SK-N-SH treated with all-trans-retinoic acid at 6 μM for 48 hours (cell line): Measurements from ENCODE around the gene KTI12.

ENCODE experiments used
- ARNTL ChIP-seq: fragments of 450-650 bp; formaldehyde crosslinking; IDR thresholded peaks from 2 replicates; pipeline ENCODE4 v1.5.0; 2020; ENCODE audit warnings: low read depth, mild to moderate bottlenecking, moderate library complexity, borderline replicate concordance
- BACH2 ChIP-seq: fragments of 250-450 bp; sonication (Bioruptor Pico); IDR thresholded peaks from 2 replicates; pipeline ENCODE4 v1.9.0; 2021; ENCODE audit warnings: mild to moderate bottlenecking, borderline replicate concordance
- CSDC2 ChIP-seq: fragments of 250-450 bp; sonication (Bioruptor Pico); IDR thresholded peaks from 2 replicates; pipeline ENCODE4 v1.5.0; 2020; ENCODE audit warnings: mild to moderate bottlenecking, moderate library complexity
- ISL1 ChIP-seq: fragments of 250-450 bp; sonication (Bioruptor Pico); IDR thresholded peaks from 2 replicates; pipeline ENCODE4 v2.1.2; 2022; ENCODE audit warnings: mild to moderate bottlenecking, moderate library complexity
- PATZ1 ChIP-seq: fragments of 250-450 bp; sonication (Bioruptor Pico); IDR thresholded peaks from 2 replicates; pipeline ENCODE4 v1.8.0; 2020; ENCODE audit warnings: mild to moderate bottlenecking, moderate library complexity, borderline replicate concordance
- PPARA ChIP-seq: fragments of 250-450 bp; sonication (Bioruptor Pico); IDR thresholded peaks from 2 replicates; pipeline ENCODE4 v1.5.0; 2020; ENCODE audit warnings: mild to moderate bottlenecking, borderline replicate concordance
- TCF4 ChIP-seq: fragments of 250-450 bp; sonication (Bioruptor Pico); IDR thresholded peaks from 2 replicates; pipeline ENCODE4 v1.8.0; 2021; ENCODE audit warnings: mild to moderate bottlenecking, moderate library complexity, borderline replicate concordance
- ZC3H10 ChIP-seq: fragments of 250-450 bp; sonication (Bioruptor Pico); IDR thresholded peaks from 2 replicates; pipeline ENCODE4 v1.5.1; 2021; ENCODE audit warnings: mild to moderate bottlenecking, moderate library complexity
- ZFP3 ChIP-seq: fragments of 250-450 bp; sonication (Bioruptor Pico); IDR thresholded peaks from 2 replicates; pipeline ENCODE4 v1.5.0; 2020; ENCODE audit warnings: mild to moderate bottlenecking, moderate library complexity
- ZFP30 ChIP-seq: fragments of 450-650 bp; formaldehyde crosslinking; IDR thresholded peaks from 2 replicates; pipeline ENCODE4 v1.5.0; 2022; ENCODE audit warnings: mild to moderate bottlenecking, moderate library complexity
- TF ChIP-seq, protein P1 (sequence below): fragments of 250-450 bp; sonication (Bioruptor Pico); IDR thresholded peaks from 2 replicates; pipeline ENCODE4 v1.5.1; 2020; ENCODE audit warnings: low read depth, mild to moderate bottlenecking, moderate library complexity

GRCh38 chr1:52033190-52034049, at the start of gene KTI12:
- no peak for TF ChIP-seq TCF4
- TF ChIP-seq ARNTL (CRISPR knock-in tag) = no peak
- no peak for TF ChIP-seq PATZ1
- no peak for TF ChIP-seq PPARA
- no peak for TF ChIP-seq ZFP3 (CRISPR knock-in tag)
- TF ChIP-seq ZFP30 (CRISPR knock-in tag) = no peak
- TF ChIP-seq, protein P1, sequence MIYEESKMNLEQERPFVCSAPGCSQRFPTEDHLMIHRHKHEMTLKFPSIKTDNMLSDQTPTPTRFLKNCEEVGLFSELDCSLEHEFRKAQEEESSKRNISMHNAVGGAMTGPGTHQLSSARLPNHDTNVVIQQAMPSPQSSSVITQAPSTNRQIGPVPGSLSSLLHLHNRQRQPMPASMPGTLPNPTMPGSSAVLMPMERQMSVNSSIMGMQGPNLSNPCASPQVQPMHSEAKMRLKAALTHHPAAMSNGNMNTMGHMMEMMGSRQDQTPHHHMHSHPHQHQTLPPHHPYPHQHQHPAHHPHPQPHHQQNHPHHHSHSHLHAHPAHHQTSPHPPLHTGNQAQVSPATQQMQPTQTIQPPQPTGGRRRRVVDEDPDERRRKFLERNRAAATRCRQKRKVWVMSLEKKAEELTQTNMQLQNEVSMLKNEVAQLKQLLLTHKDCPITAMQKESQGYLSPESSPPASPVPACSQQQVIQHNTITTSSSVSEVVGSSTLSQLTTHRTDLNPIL (CRISPR knock-in tag) = no peak
- no peak for TF ChIP-seq ISL1 (CRISPR knock-in tag)
- TF ChIP-seq BACH2 (CRISPR knock-in tag) = no peak
- TF ChIP-seq CSDC2 (CRISPR knock-in tag) = no peak
- no peak for TF ChIP-seq ZC3H10 (CRISPR knock-in tag)
